Testis (tissue), 3 donors: Measurements from ENCODE around the gene KIAA0232. TPM values are rescaled to one million over a fixed set of nuclear protein-coding genes. Genes with fewer than 3 reads are reported as not detected.
A peak's percentile ranks its signal among the peaks of the same experiment; 100 is the strongest.

Experiments
- DNase-seq: peaks from one replicate; pipeline ENCODE4 v3.0.0-alpha.2; 2019
- H3K27ac ChIP-seq, 2 donors: fragments of 200-600 bp; sonication (generic); one replicate each; pipeline ENCODE4 v1.5.1; 2019
- H3K27me3 ChIP-seq: fragments of 200-600 bp; sonication (generic); one replicate; pipeline ENCODE4 v1.5.1; 2019
- H3K36me3 ChIP-seq: fragments of 200-600 bp; sonication (generic); one replicate; pipeline ENCODE4 v1.5.1; 2017; ENCODE audit warnings: low read depth; ENCODE audit errors: missing control alignments
- H3K4me1 ChIP-seq: fragments of 200-600 bp; sonication (generic); one replicate; pipeline ENCODE4 v1.5.1; 2019
- H3K4me3 ChIP-seq, 2 donors: fragments of 200-600 bp; sonication (generic); one replicate each; pipeline ENCODE4 v1.5.1; 2017 to 2019
- H3K9me3 ChIP-seq: fragments of 200-600 bp; sonication (generic); one replicate; pipeline ENCODE4 v1.5.1; 2017
- POLR2A ChIP-seq: fragments of 450-650 bp; IDR thresholded peaks from one replicate; pipeline ENCODE4 v1.6.1; 2017; ENCODE audit warnings: antibody characterized with exemption, mild to moderate bottlenecking, moderate library complexity
- WGBS, 2 donors: methylation state at CpG; one replicate each; pipeline ENCODE4 v1.1.5; 2018; 5-methylcytosine and 5-hydroxymethylcytosine counted together
- intact Hi-C: fragments of 100-400 bp; cut with DNase I; formaldehyde crosslinking; loops from one replicate; pipeline ENCODE4 v1.15.1; 2023; ENCODE audit warnings: low total_unique reads
- polyA plus RNA-seq: library from polyadenylated mRNA; stranded (reverse); fragments of 350-450 nt; fragmentation: Illumina TruSeq; extraction: RNeasy Lipid Tissue Mini Kit (QIAGEN cat#74804); gene quantifications from one replicate; pipeline ENCODE4 v1.2.3, GENCODE V29; 2014; ENCODE audit warnings: low read depth, low replicate concordance; ENCODE audit not compliant: insufficient read depth
- total RNA-seq, 2 donors: library from RNA; depleted of rRNA; stranded (reverse); fragments of >200 nt; gene quantifications; one replicate each; pipeline ENCODE4 v1.2.3, GENCODE V29; 2016
- TF ChIP-seq, protein P1 (sequence below), 3 experiments: fragments of 450-650 bp in 2 of 3; fragments of 200-600 bp in 1 of 3; sonication (generic) in 1 of 3; IDR thresholded peaks; one replicate each; pipeline ENCODE4 v1.5.1; 2016 to 2019; ENCODE audit warnings: antibody characterized with exemption in 3 of 3, mild to moderate bottlenecking in 2 of 3, moderate library complexity in 1 of 3

Gene KIAA0232
- total and polyA plus RNA-seq, 3 donors from 2014 or later: 22.7 to 48.0 (median 47.9) TPM

DNA sequence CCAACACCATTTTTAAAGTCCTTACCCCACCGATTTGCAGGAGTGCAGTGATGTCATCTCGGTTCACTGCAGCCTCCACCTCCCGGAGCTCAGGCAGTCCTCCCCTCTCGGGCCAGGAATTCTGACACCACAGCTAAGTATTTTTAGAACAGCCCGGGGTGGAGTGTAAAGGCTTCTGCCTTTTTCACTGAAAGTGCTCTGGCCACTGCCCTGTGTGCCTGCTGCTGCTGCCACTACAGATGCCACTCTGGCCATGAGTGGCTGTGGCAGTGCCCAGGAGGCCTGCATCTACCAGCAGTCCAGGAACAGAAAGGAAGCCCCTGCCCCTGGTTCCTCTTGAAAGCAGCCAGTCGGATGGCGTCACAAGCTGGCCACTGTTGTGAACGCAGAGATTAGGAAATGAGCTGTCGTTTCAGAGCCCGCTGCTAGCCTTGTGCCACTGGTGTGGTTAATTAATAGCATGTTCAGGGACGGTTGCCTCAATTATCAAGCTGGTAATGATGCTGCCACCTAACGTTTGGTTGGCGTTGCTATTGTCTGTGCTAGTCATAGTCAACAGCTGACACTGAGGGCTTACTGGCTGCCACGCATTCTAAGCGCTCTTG is 103.5 kb downstream of the KIAA0232 start:
- TF ChIP-seq, protein P1, sequence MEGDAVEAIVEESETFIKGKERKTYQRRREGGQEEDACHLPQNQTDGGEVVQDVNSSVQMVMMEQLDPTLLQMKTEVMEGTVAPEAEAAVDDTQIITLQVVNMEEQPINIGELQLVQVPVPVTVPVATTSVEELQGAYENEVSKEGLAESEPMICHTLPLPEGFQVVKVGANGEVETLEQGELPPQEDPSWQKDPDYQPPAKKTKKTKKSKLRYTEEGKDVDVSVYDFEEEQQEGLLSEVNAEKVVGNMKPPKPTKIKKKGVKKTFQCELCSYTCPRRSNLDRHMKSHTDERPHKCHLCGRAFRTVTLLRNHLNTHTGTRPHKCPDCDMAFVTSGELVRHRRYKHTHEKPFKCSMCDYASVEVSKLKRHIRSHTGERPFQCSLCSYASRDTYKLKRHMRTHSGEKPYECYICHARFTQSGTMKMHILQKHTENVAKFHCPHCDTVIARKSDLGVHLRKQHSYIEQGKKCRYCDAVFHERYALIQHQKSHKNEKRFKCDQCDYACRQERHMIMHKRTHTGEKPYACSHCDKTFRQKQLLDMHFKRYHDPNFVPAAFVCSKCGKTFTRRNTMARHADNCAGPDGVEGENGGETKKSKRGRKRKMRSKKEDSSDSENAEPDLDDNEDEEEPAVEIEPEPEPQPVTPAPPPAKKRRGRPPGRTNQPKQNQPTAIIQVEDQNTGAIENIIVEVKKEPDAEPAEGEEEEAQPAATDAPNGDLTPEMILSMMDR (IDR thresholded peaks at IDR 0.05): no peak
- no peak for TF ChIP-seq POLR2A
- Histone ChIP-seq H3K36me3 (no peaks in the 10 kb centered on the region), H3K27ac (peak overlapping the region in 1 of 2 donors; percentile 31), H3K27me3 (no peaks in the 10 kb centered on the region), H3K4me1 (peaks cover 15% of the 10 kb centered on the region), H3K9me3 (no peaks in the 10 kb centered on the region), H3K4me3 (no peak overlapping the region)
- DNase-seq: peak; percentile 69
- 49 to 52% methylated on average over 14 to 15 of the region's 15 CpGs for WGBS, 2 donors
- intact Hi-C loops: no loop called here

- WGBS, 2 donors: 69 to 82% methylated on average over 5 to 10 of the region's 10 CpGs
- no peaks in the 10 kb centered on the region for H3K27me3 ChIP-seq
- H3K27ac ChIP-seq: no peak overlapping the region
- peaks cover 15% of the 10 kb centered on the region for H3K4me1 ChIP-seq
- no peak for DNase-seq
- no peak overlapping the region for H3K4me3 ChIP-seq
- no peaks in the 10 kb centered on the region for H3K9me3 ChIP-seq
- H3K36me3 ChIP-seq: no peaks in the 10 kb centered on the region
- intact Hi-C loops: no loop called here
- TF ChIP-seq, protein P1 (IDR thresholded peaks at IDR 0.05): no peak
- no peak for TF ChIP-seq POLR2A
Observed at GRCh38 chr4:6886886-6887285, 104.4 kb downstream of the KIAA0232 start.

- 61 to 72% methylated on average over 17 to 21 of the region's 21 CpGs for WGBS, 2 donors
Observed at GRCh38 chr4:6887591-6888371, 105.3 kb downstream of the KIAA0232 start.

DNA sequence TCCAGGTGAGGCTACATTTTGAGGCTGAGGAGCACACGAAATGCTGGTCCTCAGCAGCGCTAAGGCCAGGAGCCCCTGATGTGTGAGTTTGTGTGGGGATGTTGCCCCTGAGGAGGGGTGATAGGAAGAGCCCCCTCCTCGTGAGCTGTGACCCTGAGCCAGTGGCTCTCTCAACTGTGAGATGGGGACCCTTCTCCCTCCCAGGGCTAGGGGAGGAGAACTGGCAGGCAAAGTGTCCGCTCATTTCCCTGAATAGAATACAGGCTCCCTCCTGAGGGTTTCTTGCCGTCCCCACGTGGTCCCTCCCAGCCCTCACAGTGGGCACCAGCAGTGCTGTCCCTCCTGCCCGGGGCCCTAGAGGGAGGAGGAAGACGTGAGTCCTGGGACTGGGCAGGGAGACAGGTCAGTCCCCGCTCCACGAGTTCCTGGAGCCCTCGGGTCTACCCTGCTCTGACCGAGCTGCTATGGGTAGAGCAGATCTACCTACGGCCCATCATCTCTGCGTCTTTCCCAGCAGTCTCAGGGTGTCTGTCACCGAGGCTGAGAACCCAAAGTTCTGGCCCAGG is 106.1 kb downstream of the KIAA0232 start:
- Histone ChIP-seq H3K4me3 (no peak overlapping the region), H3K27ac (no peak overlapping the region), H3K4me1 (peaks cover 24% of the 10 kb centered on the region), H3K9me3 (no peaks in the 10 kb centered on the region), H3K27me3 (no peaks in the 10 kb centered on the region), H3K36me3 (no peaks in the 10 kb centered on the region)
- intact Hi-C loops: no loop called here
- no peak for DNase-seq
- WGBS, 2 donors: 64 to 85% methylated on average over 7 to 15 of the region's 15 CpGs
- TF ChIP-seq POLR2A: no peak
- TF ChIP-seq, protein P1 (IDR thresholded peaks at IDR 0.05): no peak

More at GRCh38 chr4:6887591-6888371, 105.3 kb downstream of the KIAA0232 start:
- no peak for TF ChIP-seq POLR2A
- TF ChIP-seq, protein P1 (IDR thresholded peaks at IDR 0.05): no peak
- no peak for DNase-seq
- Histone ChIP-seq H3K4me3 (no peak overlapping the region), H3K36me3 (no peaks in the 10 kb centered on the region), H3K27ac (no peak overlapping the region), H3K4me1 (peaks cover 24% of the 10 kb centered on the region), H3K27me3 (no peaks in the 10 kb centered on the region), H3K9me3 (no peaks in the 10 kb centered on the region)
- intact Hi-C loops: no loop called here
